Osteoblast (primary cell): ENCODE measurements around the gene LUC7L. TPM values are rescaled to one million over a fixed set of nuclear protein-coding genes. Genes with fewer than 3 reads are reported as not detected.
A peak's percentile ranks its signal among the peaks of the same experiment; 100 is the strongest.
"Not testable (repeated sequence)": the region's sequence is repeated elsewhere in the genome, so short reads cannot be mapped to it uniquely, and the experiment has no call there.

Source experiments
- DNase-seq: peaks from one replicate; pipeline ENCODE4 v3.0.0; 2011; ENCODE audit warnings: low spot score, mixed read lengths; ENCODE audit not compliant: insufficient read length; ENCODE audit errors: missing footprints
- H2AFZ ChIP-seq: 2 replicates; pipeline ENCODE4 v1.6.0; 2011; ENCODE audit warnings: mild to moderate bottlenecking, low read length
- H3K27ac ChIP-seq: 2 replicates; pipeline ENCODE4 v1.5.1; 2011; ENCODE audit warnings: mild to moderate bottlenecking, low read depth, low read length, moderate library complexity
- H3K27me3 ChIP-seq: 2 replicates; pipeline ENCODE4 v1.6.0; 2012; ENCODE audit warnings: mild to moderate bottlenecking, control low read depth, inconsistent platforms, low read length, moderate library complexity; ENCODE audit not compliant: insufficient read depth
- H3K36me3 ChIP-seq: 2 replicates; pipeline ENCODE4 v1.5.1; 2011; ENCODE audit warnings: mild to moderate bottlenecking, low read length, control low read depth, moderate library complexity; ENCODE audit not compliant: insufficient read depth
- H3K4me1 ChIP-seq: 2 replicates; pipeline ENCODE4 v1.5.1; 2011; ENCODE audit warnings: mild to moderate bottlenecking, low read length, control low read depth, moderate library complexity; ENCODE audit not compliant: insufficient read depth
- H3K4me2 ChIP-seq: 2 replicates; pipeline ENCODE4 v1.6.0; 2011; ENCODE audit warnings: mild to moderate bottlenecking, low read length; ENCODE audit not compliant: insufficient read depth
- H3K4me3 ChIP-seq: fragments of 200-600 bp; sonication (generic); 3 replicates; pipeline ENCODE4 v1.5.1; 2012; ENCODE audit warnings: mild to moderate bottlenecking, low read length, inconsistent platforms; ENCODE audit not compliant: insufficient read depth
- H3K79me2 ChIP-seq: 2 replicates; pipeline ENCODE4 v1.6.0; 2012; ENCODE audit warnings: mild to moderate bottlenecking, low read length, control low read depth, inconsistent platforms; ENCODE audit not compliant: insufficient read depth
- H3K9me3 ChIP-seq: 2 replicates; pipeline ENCODE4 v1.5.1; 2011; ENCODE audit warnings: low read depth, low read length, control low read depth
- H4K20me1 ChIP-seq: 2 replicates; pipeline ENCODE4 v1.6.0; 2012; ENCODE audit warnings: mild to moderate bottlenecking, low read length, control low read depth; ENCODE audit not compliant: insufficient read depth
- CTCF ChIP-seq: IDR thresholded peaks from 2 replicates; pipeline ENCODE4 v1.5.1; 2011; ENCODE audit warnings: mild to moderate bottlenecking, low read depth, low read length, moderate library complexity; ENCODE audit errors: extremely low read depth
- total RNA-seq: library from RNA; depleted of rRNA; stranded (reverse); fragments of >200 nt; gene quantifications from 2 replicates; pipeline ENCODE4 v1.2.3, GENCODE V29; 2012

Gene LUC7L
- total RNA-seq, 1 donor: 46.0 TPM

- Histone ChIP-seq H3K79me2 (no peaks in the 10 kb centered on the region), H3K4me1 (no peaks in the 10 kb centered on the region), H4K20me1 (no peaks in the 10 kb centered on the region), H3K4me3 (no peak overlapping the region), H3K36me3 (no peaks in the 10 kb centered on the region), H3K27ac (no peak overlapping the region), H3K9me3 (no peaks in the 10 kb centered on the region), H3K4me2 (no peak overlapping the region), H3K27me3 (peaks cover 43% of the 10 kb centered on the region), H2AFZ (no peak overlapping the region)
- DNase-seq: peak; percentile 69
- no peak for TF ChIP-seq CTCF
Observed at GRCh38 chr16:164827-165538, 64.3 kb downstream of the LUC7L start.

GRCh38 chr16:164134-164823, 65.0 kb downstream of the LUC7L start:
- H3K4me3 ChIP-seq, H3K36me3 ChIP-seq, H3K4me2 ChIP-seq, H3K79me2 ChIP-seq, DNase-seq, H3K4me1 ChIP-seq, H2AFZ ChIP-seq, H3K27ac ChIP-seq, H4K20me1 ChIP-seq, H3K9me3 ChIP-seq: not testable (repeated sequence)
- H3K27me3 ChIP-seq: peaks cover 47% of the 10 kb centered on the region

- H4K20me1 ChIP-seq, H3K36me3 ChIP-seq, H2AFZ ChIP-seq, H3K79me2 ChIP-seq, H3K4me1 ChIP-seq, H3K4me2 ChIP-seq, H3K27ac ChIP-seq, H3K4me3 ChIP-seq, H3K9me3 ChIP-seq: not testable (repeated sequence)
- peak; percentile 62 for DNase-seq
- H3K27me3 ChIP-seq: peaks cover 43% of the 10 kb centered on the region
Observed at GRCh38 chr16:163696-164095, 65.6 kb downstream of the LUC7L start.

GRCh38 chr16:163139-163538, 66.1 kb downstream of the LUC7L start:
- DNase-seq: peak; percentile 61
- not testable (repeated sequence) for H3K4me1 ChIP-seq, H3K36me3 ChIP-seq, H3K4me3 ChIP-seq, H3K9me3 ChIP-seq, H3K79me2 ChIP-seq, H3K4me2 ChIP-seq, H3K27ac ChIP-seq, H2AFZ ChIP-seq, H4K20me1 ChIP-seq
- H3K27me3 ChIP-seq: peaks cover 42% of the 10 kb centered on the region

- H3K4me1 ChIP-seq: no peaks in the 10 kb centered on the region
- H4K20me1 ChIP-seq: no peaks in the 10 kb centered on the region
- H3K4me3 ChIP-seq: no peak overlapping the region
- no peaks in the 10 kb centered on the region for H3K9me3 ChIP-seq
- no peak overlapping the region for H3K4me2 ChIP-seq
- no peak overlapping the region for H2AFZ ChIP-seq
- H3K27me3 ChIP-seq: peaks cover 39% of the 10 kb centered on the region
- no peak overlapping the region for H3K27ac ChIP-seq
- peak; percentile 90 for DNase-seq
- TF ChIP-seq CTCF: no peak
- H3K79me2 ChIP-seq: no peaks in the 10 kb centered on the region
- no peaks in the 10 kb centered on the region for H3K36me3 ChIP-seq
Observed at GRCh38 chr16:162271-162991, 66.8 kb downstream of the LUC7L start.
